Upper lobe of right lung (tissue), 1 donor: ENCODE results near the gene KCNMB1. TPM values are rescaled to one million over a fixed set of nuclear protein-coding genes. Genes with fewer than 3 reads are reported as not detected.

Experiments used
- ATAC-seq: fragments of 200-7000 bp; cut with Tn5 transposase; one replicate; pipeline ENCODE4 v1.9.1; 2020; ENCODE audit warnings: mild to moderate bottlenecking, moderate library complexity
- DNase-seq: peaks from one replicate; pipeline ENCODE4 v3.0.0-alpha.2; 2020
- H3K27ac ChIP-seq: fragments of 200-600 bp; one replicate; pipeline ENCODE4 v1.8.0; 2022
- H3K27me3 ChIP-seq: fragments of 200-600 bp; one replicate; pipeline ENCODE4 v1.8.0; 2022; ENCODE audit warnings: mild to moderate bottlenecking
- H3K36me3 ChIP-seq: fragments of 200-600 bp; one replicate; pipeline ENCODE4 v1.8.0; 2022
- H3K4me1 ChIP-seq: fragments of 200-600 bp; one replicate; pipeline ENCODE4 v1.8.0; 2022
- H3K4me3 ChIP-seq: fragments of 200-600 bp; one replicate; pipeline ENCODE4 v1.8.0; 2022; ENCODE audit warnings: mild to moderate bottlenecking
- H3K9me3 ChIP-seq: fragments of 200-600 bp; one replicate; pipeline ENCODE4 v1.8.0; 2022
- intact Hi-C: fragments of 100-400 bp; cut with DNase I; formaldehyde crosslinking; loops from one replicate; pipeline ENCODE4 v1.11.0; 2022
- total RNA-seq: library from RNA; stranded (reverse); fragmentation: NEBNext Ultra II Directional; extraction: Animal tissue kit (Norgen Biotek cat#: 25700); gene quantifications from one replicate; pipeline ENCODE4 v1.2.1, GENCODE V29; 2021
- TF ChIP-seq, protein P1 (sequence below): fragments of 200-600 bp; IDR thresholded peaks from one replicate; pipeline ENCODE4 v1.8.0; 2022; ENCODE audit warnings: antibody characterized with exemption
- donor health status: DM: no; HTN: yes; CAD: no; lungs with severe emphysema.

KCNMB1 gene
- total RNA-seq, 1 donor from 2014 or later: 1.5 TPM

DNA sequence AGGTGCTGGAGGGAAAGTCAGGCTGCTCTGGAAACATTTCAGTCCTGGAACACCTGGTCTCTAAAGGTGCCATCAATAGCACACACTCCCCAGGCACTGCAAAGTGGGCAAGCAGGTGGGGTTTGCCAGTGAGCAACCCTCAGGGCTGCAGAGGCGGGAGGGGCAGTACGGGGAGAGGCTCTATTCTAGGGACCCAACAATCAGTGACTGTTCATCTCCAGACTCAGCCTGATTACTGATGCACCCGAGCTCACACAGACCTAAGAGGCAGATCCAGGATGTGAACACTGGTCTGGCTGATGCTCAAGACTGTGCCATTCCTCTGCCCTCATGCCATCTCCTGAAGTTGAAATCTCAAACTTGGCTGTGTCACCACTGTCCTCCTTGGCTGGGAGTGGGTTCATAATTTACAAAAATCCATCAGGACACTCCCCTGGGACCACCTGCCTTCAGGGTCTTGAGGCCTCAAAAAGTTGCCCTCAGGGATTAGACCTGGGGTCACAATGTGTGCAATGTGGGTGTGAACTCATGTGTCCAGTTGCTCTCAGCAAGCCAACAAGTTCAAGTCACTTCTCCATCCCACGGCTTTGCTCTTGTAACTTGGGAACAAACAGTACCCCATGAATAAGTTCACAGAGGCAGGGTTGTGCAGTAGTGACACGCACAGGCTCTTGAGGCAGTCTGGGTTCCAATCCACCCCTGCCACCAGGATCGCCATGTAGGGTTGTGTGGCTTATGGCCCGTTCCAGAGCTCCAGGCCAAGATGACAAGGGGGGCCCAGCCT lies 19.9 kb upstream of the KCNMB1 start:
- H3K27ac ChIP-seq: no peak overlapping the region
- DNase-seq (no peak), ATAC-seq (no peak)
- no peaks in the 10 kb centered on the region for H3K4me1 ChIP-seq
- H3K36me3 ChIP-seq: no peaks in the 10 kb centered on the region
- no peaks in the 10 kb centered on the region for H3K9me3 ChIP-seq
- intact Hi-C loops: no loop called here
- no peak overlapping the region for H3K4me3 ChIP-seq
- TF ChIP-seq, protein P1, sequence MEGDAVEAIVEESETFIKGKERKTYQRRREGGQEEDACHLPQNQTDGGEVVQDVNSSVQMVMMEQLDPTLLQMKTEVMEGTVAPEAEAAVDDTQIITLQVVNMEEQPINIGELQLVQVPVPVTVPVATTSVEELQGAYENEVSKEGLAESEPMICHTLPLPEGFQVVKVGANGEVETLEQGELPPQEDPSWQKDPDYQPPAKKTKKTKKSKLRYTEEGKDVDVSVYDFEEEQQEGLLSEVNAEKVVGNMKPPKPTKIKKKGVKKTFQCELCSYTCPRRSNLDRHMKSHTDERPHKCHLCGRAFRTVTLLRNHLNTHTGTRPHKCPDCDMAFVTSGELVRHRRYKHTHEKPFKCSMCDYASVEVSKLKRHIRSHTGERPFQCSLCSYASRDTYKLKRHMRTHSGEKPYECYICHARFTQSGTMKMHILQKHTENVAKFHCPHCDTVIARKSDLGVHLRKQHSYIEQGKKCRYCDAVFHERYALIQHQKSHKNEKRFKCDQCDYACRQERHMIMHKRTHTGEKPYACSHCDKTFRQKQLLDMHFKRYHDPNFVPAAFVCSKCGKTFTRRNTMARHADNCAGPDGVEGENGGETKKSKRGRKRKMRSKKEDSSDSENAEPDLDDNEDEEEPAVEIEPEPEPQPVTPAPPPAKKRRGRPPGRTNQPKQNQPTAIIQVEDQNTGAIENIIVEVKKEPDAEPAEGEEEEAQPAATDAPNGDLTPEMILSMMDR: no peak
- H3K27me3 ChIP-seq: no peaks in the 10 kb centered on the region

- Histone ChIP-seq H3K27ac (no peak overlapping the region), H3K27me3 (no peaks in the 10 kb centered on the region), H3K4me3 (no peak overlapping the region), H3K36me3 (no peaks in the 10 kb centered on the region), H3K9me3 (no peaks in the 10 kb centered on the region), H3K4me1 (no peaks in the 10 kb centered on the region)
- TF ChIP-seq, protein P1: no peak
- no peak for ATAC-seq
- intact Hi-C loops: no loop called here
- DNase-seq: no peak
Measured at GRCh38 chr5:170408226-170408625, 19.1 kb upstream of the KCNMB1 start.

DNA sequence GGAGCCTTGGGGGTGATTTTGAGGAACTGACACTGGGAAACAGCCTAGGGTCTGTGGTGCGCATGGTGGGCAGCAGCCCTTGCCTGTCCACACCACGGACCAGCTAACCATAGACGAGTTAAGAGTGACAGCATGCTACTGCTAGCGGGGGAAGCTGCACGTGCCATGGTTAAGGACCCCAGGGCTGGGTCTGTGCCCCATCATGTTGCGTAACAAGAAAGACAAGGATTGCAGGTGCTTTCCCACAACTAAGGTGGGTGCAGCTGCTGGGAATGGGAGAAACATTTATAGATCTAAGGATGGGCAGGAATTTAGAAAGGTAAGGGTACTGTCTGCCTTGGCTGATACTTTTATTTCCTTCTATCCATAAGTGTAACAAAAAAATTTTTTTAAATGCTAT lies 17.9 kb upstream of the KCNMB1 start:
- Histone ChIP-seq H3K4me1 (no peaks in the 10 kb centered on the region), H3K27ac (no peak overlapping the region), H3K36me3 (no peaks in the 10 kb centered on the region), H3K4me3 (no peak overlapping the region), H3K27me3 (no peaks in the 10 kb centered on the region), H3K9me3 (no peaks in the 10 kb centered on the region)
- TF ChIP-seq, protein P1: no peak
- intact Hi-C loops: no loop called here
- DNase-seq (no peak), ATAC-seq (no peak)

DNA sequence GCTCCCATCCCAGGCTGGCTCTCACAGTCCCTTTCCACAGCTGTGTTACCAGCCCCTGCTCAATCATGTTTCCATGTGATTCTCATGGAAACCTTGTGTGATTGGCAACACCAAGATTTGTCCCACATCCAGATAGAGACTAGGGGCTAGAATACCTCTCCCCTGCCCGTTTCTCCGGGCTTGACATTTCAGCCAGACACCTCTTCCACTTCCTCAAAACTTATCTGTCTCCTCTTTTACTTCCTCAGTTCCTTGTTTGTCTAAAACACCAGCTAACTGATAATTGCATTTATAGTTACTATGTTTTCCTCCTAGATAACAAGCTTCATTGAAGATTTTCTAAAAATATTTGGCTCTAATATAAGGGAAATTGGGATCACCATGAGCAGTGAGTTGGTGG lies 16.6 kb upstream of the KCNMB1 start:
- DNase-seq (no peak), ATAC-seq (no peak)
- Histone ChIP-seq H3K27ac (no peak overlapping the region), H3K4me3 (no peak overlapping the region), H3K36me3 (no peaks in the 10 kb centered on the region), H3K27me3 (no peaks in the 10 kb centered on the region), H3K4me1 (no peaks in the 10 kb centered on the region), H3K9me3 (no peaks in the 10 kb centered on the region)
- intact Hi-C loops: no loop called here
- TF ChIP-seq, protein P1: no peak

DNA sequence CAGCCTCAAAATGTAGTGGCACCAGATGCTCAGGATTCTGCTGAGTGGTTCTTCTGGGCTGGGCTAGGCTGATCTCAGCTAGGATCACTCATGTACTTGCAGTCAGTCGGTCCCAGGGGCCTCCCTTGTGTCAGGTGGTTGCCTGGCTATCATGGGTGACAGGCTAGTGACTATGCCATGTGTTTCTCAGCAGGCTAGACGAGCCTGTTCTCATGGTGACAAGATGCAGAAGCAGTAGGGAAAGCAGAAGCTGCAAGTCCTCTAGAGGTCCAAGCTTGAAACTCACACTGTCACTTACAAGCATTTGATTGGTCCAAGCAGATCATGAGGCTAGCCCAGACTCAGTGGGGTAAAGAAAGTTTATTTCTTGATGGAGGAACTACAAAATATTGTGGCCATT lies 15.2 kb upstream of the KCNMB1 start:
- no peak overlapping the region for H3K27ac ChIP-seq
- intact Hi-C loops: no loop called here
- peak; percentile 86 for ATAC-seq
- no peaks in the 10 kb centered on the region for H3K36me3 ChIP-seq
- H3K4me1 ChIP-seq: no peaks in the 10 kb centered on the region
- no peaks in the 10 kb centered on the region for H3K9me3 ChIP-seq
- TF ChIP-seq, protein P1: no peak
- no peaks in the 10 kb centered on the region for H3K27me3 ChIP-seq
- DNase-seq: no peak
- no peak overlapping the region for H3K4me3 ChIP-seq

DNA sequence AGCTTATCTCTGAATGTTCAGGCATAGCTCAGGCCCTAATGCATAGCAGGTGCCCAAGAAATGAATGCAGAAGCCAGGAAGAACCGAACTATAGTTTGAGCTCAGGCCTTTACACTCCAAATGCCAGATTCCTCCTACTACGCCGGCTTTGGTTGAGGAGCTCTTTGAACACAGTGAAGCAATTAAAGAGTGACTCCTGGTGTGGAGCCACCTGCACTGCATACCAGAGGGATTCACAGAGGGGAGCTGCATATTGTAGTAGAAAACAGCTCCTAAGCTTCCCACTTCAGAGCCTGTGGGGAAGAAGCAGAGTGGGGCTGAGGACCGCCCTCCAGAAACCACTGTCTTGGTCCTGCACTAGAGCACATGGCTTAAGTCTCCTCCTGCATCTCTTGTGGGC lies 14.5 kb upstream of the KCNMB1 start:
- Histone ChIP-seq H3K9me3 (no peaks in the 10 kb centered on the region), H3K27me3 (no peaks in the 10 kb centered on the region), H3K4me1 (no peaks in the 10 kb centered on the region), H3K27ac (no peak overlapping the region), H3K4me3 (no peak overlapping the region), H3K36me3 (no peaks in the 10 kb centered on the region)
- no peak for DNase-seq
- ATAC-seq: peak; percentile 35
- intact Hi-C loops: no loop called here
- TF ChIP-seq, protein P1: no peak
